RWPE1 (cell line): ENCODE data around the gene ADGRF1.

Experiments used
- CTCF ChIA-PET: fragments of 350-600 bp; sonication (Branson Sonifier 250); formaldehyde crosslinking; extraction: SDS; loops from one replicate; lab custom pipeline; 2021; lab: Yijun Ruan, JAX
- POLR2A ChIA-PET: fragments of 400-600 bp; formaldehyde crosslinking; extraction: SDS; loops from one replicate; lab custom pipeline; 2020; ENCODE audit warnings: antibody characterized with exemption; ENCODE audit not compliant: low non-redundant PET; lab: Yijun Ruan, JAX
- DNase-seq: peaks from one replicate; pipeline ENCODE4 v3.0.0; 2012; ENCODE audit warnings: low spot score
- H3K27ac ChIP-seq: fragments of 450-650 bp; 2 replicates; pipeline ENCODE4 v1.5.1; 2017
- TF ChIP-seq, protein P1 (sequence below): fragments of 450-650 bp; conservative IDR thresholded peaks from 2 replicates; pipeline ENCODE4 v1.5.1; 2017; ENCODE audit warnings: low read depth, mild to moderate bottlenecking

ADGRF1 gene

DNA sequence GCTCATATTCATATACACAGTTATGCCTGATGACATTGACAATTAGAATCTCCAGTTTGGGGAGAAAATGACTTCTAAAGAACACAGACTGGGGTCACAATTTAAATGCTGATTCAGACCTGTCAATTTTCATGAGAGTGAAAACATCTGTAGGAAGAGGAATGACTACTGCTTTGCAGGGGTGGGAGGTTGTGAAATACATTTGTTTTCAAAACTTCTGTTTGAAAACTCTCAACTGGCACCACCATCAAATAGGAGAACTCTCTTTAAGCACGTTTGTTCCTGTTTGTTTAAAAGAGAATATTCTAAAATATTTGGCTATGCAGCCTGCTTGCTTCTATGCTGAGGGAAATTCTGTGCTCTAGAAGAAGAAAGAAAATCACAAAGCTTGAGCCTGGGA lies 69.6 kb downstream of the ADGRF1 start:
- TF ChIP-seq, protein P1, sequence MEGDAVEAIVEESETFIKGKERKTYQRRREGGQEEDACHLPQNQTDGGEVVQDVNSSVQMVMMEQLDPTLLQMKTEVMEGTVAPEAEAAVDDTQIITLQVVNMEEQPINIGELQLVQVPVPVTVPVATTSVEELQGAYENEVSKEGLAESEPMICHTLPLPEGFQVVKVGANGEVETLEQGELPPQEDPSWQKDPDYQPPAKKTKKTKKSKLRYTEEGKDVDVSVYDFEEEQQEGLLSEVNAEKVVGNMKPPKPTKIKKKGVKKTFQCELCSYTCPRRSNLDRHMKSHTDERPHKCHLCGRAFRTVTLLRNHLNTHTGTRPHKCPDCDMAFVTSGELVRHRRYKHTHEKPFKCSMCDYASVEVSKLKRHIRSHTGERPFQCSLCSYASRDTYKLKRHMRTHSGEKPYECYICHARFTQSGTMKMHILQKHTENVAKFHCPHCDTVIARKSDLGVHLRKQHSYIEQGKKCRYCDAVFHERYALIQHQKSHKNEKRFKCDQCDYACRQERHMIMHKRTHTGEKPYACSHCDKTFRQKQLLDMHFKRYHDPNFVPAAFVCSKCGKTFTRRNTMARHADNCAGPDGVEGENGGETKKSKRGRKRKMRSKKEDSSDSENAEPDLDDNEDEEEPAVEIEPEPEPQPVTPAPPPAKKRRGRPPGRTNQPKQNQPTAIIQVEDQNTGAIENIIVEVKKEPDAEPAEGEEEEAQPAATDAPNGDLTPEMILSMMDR, result no peak
- CTCF ChIA-PET, result interaction anchor here (0.6 to 1.2 kb wide), 2 partner anchors 9 to 124 kb away, joined by 3 to 7 read pairs; no protein-coding TSS in a partner anchor
- POLR2A ChIA-PET, result no interaction called here
- no peak overlapping the region for H3K27ac ChIP-seq
- no peak for DNase-seq

DNA sequence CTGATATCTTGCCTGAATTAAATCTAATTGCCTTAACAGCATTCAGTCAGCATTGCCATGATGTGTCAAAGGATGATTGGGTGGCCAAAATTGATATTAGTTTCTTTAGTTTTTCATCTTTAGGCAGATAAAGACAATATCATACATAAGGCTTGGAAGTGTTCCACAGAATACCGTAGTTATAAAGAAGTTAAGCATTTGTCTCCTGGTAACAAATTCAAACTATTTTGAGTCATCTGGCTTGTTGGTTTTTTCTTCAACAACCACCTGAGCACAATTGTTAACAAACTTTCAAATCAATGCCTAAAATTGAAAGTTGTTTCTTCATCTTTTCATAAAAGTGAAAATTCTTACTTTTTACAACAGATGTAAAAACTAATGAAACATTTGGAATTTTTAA lies 72.9 kb downstream of the ADGRF1 start:
- CTCF ChIA-PET, result no interaction called here
- DNase-seq, result no peak
- TF ChIP-seq, protein P1, result no peak
- POLR2A ChIA-PET, result no interaction called here
- H3K27ac ChIP-seq, result no peak overlapping the region

DNA sequence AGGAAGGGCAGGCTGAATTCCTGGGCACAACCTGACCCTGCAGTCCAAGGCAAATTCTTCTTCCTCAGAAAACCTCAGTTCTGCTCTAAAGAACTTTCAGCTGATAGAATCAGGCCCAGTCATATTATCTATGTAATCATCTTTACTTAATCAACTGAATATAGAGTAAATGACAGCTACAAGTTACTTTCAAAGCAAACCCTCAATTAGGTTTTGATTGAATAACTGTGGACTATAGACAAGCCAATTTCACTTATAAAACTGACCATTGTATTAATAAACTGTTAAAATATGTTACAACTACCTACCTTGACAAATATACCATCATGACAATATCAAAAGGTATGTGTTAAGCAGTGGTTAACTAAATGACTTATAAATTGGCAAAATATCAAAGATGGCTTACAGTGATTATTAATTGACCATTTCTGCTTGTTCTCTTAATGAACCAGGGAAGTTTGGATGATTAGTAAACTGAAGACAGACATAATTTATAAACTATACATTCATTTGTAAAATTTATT lies 74.2 kb downstream of the ADGRF1 start:
- no peak overlapping the region for H3K27ac ChIP-seq
- CTCF ChIA-PET, result no interaction called here
- POLR2A ChIA-PET, result no interaction called here
- TF ChIP-seq, protein P1, result no peak
- no peak for DNase-seq

DNA sequence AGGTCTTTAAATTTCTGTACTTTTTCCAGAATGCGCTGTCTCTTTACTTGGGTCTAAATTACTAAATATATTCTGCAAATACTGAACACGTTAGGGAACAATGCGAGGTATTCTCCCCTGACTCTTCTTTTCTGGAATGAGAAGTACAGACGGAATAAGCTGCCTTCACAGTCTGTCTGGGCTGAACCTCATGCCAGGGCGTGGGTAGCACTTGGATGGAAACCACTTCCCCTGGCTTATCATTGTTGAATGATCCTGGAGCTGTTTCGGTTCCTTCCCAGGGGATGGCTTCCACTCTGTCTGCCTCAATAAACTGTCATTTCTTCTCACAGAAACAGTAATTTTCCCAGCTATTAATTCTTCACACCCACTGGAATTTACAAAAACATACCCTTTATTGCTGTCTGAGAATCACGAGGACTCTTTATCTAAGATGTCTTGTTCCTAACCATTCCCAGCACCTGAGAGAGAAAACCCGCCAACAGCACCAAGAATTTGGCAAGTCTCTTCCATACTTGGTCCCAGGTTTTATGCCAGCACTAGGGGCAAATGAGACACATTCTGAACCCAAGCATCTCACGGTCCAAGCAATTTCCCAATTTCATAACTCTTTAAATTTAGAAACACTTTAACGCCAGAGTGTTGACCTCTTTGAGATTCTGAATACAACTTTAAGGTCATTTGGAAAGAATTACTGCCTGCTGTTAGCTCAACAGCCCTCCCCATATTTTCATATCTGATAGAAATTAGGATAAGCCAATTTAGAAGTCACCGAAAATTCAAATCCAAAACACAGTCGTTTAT lies 77.2 kb downstream of the ADGRF1 start:
- ChIA-PET CTCF (no interaction called here), POLR2A (no interaction called here)
- TF ChIP-seq, protein P1, result no peak
- H3K27ac ChIP-seq, result no peak overlapping the region
- DNase-seq, result no peak

DNA sequence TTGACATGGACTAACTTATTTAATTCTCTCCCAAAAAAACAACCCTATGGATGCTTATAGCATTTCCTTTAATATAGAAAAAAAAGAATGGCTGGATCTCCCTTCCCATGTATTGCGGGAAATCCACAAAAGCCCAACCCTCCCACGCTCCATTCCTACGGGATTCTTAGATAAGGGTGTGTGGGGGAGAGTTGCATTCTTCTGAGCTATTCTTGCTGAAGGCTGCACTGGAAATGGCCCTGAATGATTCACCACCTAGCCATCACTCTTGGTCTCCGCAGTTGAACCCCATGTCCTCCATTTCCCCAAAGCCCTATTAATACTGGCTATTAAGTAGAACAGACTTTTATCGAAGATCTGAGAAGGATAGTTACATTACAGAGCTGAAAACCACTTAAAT lies 78.5 kb downstream of the ADGRF1 start:
- H3K27ac ChIP-seq, result no peak overlapping the region
- TF ChIP-seq, protein P1, result no peak
- ChIA-PET POLR2A (no interaction called here), CTCF (no interaction called here)
- no peak for DNase-seq

DNA sequence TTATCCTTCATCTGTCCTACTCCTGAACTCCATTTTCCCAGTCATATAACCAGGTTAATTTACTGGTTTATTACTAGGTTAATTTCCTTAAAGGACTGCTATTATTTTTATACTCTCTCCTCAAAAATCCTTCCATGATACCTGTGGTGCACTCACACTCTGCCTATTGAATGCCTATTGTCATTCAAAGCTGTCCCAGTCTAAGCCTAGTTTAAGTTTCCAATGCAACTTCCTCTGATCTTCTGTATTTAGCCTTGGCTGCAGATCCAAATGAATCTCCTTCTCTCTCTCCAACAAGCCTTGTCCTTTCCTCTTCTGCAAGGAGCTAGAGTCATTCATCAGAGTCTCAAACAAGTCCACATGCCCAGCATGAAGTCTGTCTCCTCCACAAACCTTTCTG lies 79.1 kb downstream of the ADGRF1 start:
- TF ChIP-seq, protein P1, result no peak
- no peak overlapping the region for H3K27ac ChIP-seq
- POLR2A ChIA-PET, result no interaction called here
- CTCF ChIA-PET, result no interaction called here
- DNase-seq, result no peak
